22Rv1 (cell line): ENCODE data around the gene HMGB3.

Experiments used
- CTCF ChIP-seq: fragments of 450-650 bp; IDR thresholded peaks from 2 replicates; pipeline ENCODE4 v1.5.1; 2017; ENCODE audit warnings: mild to moderate bottlenecking
- ZFX ChIP-seq: fragments of 450-650 bp; IDR thresholded peaks from 2 replicates; pipeline ENCODE4 v1.6.1; 2017; ENCODE audit warnings: antibody characterized with exemption, borderline replicate concordance

- TF ChIP-seq CTCF (no peak), ZFX (no peak)
Observed at GRCh38 chrX:151019856-151020255, 36.7 kb downstream of the HMGB3 start.
